ENCODE measurements around the gene ZNF516. TPM values are rescaled to one million over a fixed set of nuclear protein-coding genes. Genes with fewer than 3 reads are reported as not detected.

Gene ZNF516
- total and polyA plus RNA-seq, 2 of the 13 experiments (the other 11 are each of a cell fraction or from before 2014, with no cell fraction given) = 16.6 to 18.7 TPM

DNA sequence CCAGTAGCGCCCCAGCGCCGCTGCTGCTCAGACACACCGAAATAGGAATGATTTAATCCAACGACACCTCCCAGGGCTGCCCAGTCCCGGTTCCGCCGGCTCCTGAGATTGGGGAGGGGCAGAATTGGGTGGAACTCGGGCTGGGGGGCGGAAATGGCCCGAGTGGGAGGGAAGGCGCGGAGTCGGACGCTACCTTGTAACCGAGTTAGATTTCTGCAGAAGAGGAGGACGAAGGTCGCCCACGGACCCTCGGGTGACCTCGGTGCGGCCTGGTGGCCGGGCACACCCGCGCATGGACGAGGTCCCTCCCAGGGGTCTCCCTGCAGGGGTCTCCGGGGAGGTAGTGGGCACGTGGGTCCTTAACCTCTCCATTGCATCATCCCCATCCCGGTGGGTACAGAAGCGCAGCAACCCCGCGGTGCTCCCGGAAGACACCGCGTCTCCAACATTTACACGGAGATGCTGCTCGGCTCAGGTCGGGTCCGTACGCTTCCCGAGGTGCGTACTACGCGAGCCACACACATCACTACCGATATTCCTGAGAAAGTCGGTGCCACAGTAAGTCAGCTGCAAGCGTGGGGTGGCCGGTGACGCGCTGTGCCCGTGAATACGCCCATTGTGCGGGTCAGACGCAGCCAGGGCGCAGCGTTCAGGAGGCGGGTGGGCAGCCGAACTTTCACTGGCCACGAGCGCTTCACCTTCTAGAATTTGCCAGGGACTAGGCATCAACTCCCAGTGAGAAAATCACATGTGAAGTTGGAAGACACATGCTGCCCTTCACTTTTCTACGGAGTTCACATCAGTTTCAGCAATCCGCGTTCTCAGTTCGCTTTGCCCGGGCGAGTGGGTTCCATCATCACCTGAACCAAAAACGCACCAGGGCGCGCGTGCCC lies 3.0 kb downstream of the ZNF516 start:
- CTCF ChIA-PET (ENCODE audit: low intra/inter-chr PET ratio, low total read pairs) = no interaction called here
- H3K36me3 ChIP-seq (replicated peaks in 1 of 2; ENCODE audit: control insufficient read depth in 1 of 2, insufficient read depth in 2 of 2, low read length in 2 of 2) = no peaks in the 10 kb centered on the region
- peaks cover 65% of the 10 kb centered on the region for H3K79me2 ChIP-seq (ENCODE audit: insufficient read depth, low read length)
- intact Hi-C loops (cut with micrococcal nuclease; ENCODE audit: unreplicated experiment) = loop anchor here (2.0 to 10.0 kb wide), 3 partner anchors 15 to 87 kb away; no protein-coding TSS in a partner anchor
- POLR2A ChIA-PET = interaction anchor here (1.5 to 2.7 kb wide), 3 partner anchors 11 to 37 kb away, joined by 7 to 22 read pairs (median 10); no protein-coding TSS in a partner anchor
- peak overlapping the region; percentile 93 for H3K4me2 ChIP-seq (ENCODE audit: low read depth, low read length)
- BruUV-seq (replicated peaks) = no TSS peak
- H3K9me3 ChIP-seq (ENCODE audit: low read length) = no peaks in the 10 kb centered on the region
- H2AFZ ChIP-seq (ENCODE audit: low read length) = no peak overlapping the region
- peaks cover 38% of the 10 kb centered on the region for H4K20me1 ChIP-seq (ENCODE audit: insufficient read depth, low read length)
- H3K27ac ChIP-seq (ENCODE audit: extremely low read length, insufficient read depth, low read length) = peak overlapping the region; percentile 100
- peak overlapping the region; percentile 95 for H3K9ac ChIP-seq (ENCODE audit: insufficient read depth, low read depth, low read length)
- under 1% methylated on average over 33 of the region's 70 CpGs for WGBS (ENCODE audit: low lambda C conversion rate)
- DNase-seq (ENCODE audit: low spot score) (no peak), FAIRE-seq (no peak), ATAC-seq (peak; percentile 20)
- peak overlapping the region; percentile 84 to 96 (median 84) for H3K4me3 ChIP-seq (replicated peaks in 1 of 3; ENCODE audit: insufficient read depth in 1 of 3, low read depth in 2 of 3, low read length in 3 of 3)
- H3K27me3 ChIP-seq (ENCODE audit: control insufficient read depth in 1 of 2, insufficient read depth in 2 of 2, low read length in 2 of 2) = no peaks in the 10 kb centered on the region; a peak in 1 of 5 replicates
- peaks cover 40% of the 10 kb centered on the region for H3K4me1 ChIP-seq (ENCODE audit: insufficient read depth, low read length)
- in situ Hi-C loops (cut with HindIII; ENCODE audit: extremely low pct_ligation_motif_present, low pct_unique_long_range_greater_than_20kb) = no loop called here
- TF ChIP-seq, protein P1, sequence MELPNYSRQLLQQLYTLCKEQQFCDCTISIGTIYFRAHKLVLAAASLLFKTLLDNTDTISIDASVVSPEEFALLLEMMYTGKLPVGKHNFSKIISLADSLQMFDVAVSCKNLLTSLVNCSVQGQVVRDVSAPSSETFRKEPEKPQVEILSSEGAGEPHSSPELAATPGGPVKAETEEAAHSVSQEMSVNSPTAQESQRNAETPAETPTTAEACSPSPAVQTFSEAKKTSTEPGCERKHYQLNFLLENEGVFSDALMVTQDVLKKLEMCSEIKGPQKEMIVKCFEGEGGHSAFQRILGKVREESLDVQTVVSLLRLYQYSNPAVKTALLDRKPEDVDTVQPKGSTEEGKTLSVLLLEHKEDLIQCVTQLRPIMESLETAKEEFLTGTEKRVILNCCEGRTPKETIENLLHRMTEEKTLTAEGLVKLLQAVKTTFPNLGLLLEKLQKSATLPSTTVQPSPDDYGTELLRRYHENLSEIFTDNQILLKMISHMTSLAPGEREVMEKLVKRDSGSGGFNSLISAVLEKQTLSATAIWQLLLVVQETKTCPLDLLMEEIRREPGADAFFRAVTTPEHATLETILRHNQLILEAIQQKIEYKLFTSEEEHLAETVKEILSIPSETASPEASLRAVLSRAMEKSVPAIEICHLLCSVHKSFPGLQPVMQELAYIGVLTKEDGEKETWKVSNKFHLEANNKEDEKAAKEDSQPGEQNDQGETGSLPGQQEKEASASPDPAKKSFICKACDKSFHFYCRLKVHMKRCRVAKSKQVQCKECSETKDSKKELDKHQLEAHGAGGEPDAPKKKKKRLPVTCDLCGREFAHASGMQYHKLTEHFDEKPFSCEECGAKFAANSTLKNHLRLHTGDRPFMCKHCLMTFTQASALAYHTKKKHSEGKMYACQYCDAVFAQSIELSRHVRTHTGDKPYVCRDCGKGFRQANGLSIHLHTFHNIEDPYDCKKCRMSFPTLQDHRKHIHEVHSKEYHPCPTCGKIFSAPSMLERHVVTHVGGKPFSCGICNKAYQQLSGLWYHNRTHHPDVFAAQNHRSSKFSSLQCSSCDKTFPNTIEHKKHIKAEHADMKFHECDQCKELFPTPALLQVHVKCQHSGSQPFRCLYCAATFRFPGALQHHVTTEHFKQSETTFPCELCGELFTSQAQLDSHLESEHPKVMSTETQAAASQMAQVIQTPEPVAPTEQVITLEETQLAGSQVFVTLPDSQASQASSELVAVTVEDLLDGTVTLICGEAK (IDR thresholded peaks at IDR 0.05) = no peak
- TF ChIP-seq, protein P1 (CRISPR knock-in tag; IDR thresholded peaks at IDR 0.05) = no peak; the same call in 1 of the 2 replicates
- TF ChIP-seq ZNF33B (CRISPR knock-in tag; IDR thresholded peaks at IDR 0.05) (no peak), RFX3 (CRISPR knock-in tag; IDR thresholded peaks at IDR 0.05) (no peak), ZNF138 (CRISPR knock-in tag; IDR thresholded peaks at IDR 0.05; ENCODE audit: low read depth) (no peak), TP53 (CRISPR knock-in tag; conservative IDR thresholded peaks at IDR 0.05) (no peak), ZBTB21 (CRISPR knock-in tag; IDR thresholded peaks at IDR 0.05) (no peak), ZSCAN25 (CRISPR knock-in tag; IDR thresholded peaks at IDR 0.05) (no peak), HDAC1 (CRISPR knock-in tag; IDR thresholded peaks at IDR 0.05) (no peak; the same call in none of the 2 replicates)
- TF ChIP-seq, protein P2, sequence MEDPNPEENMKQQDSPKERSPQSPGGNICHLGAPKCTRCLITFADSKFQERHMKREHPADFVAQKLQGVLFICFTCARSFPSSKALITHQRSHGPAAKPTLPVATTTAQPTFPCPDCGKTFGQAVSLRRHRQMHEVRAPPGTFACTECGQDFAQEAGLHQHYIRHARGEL (CRISPR knock-in tag; IDR thresholded peaks at IDR 0.05) = no peak
- TF ChIP-seq, protein P3, sequence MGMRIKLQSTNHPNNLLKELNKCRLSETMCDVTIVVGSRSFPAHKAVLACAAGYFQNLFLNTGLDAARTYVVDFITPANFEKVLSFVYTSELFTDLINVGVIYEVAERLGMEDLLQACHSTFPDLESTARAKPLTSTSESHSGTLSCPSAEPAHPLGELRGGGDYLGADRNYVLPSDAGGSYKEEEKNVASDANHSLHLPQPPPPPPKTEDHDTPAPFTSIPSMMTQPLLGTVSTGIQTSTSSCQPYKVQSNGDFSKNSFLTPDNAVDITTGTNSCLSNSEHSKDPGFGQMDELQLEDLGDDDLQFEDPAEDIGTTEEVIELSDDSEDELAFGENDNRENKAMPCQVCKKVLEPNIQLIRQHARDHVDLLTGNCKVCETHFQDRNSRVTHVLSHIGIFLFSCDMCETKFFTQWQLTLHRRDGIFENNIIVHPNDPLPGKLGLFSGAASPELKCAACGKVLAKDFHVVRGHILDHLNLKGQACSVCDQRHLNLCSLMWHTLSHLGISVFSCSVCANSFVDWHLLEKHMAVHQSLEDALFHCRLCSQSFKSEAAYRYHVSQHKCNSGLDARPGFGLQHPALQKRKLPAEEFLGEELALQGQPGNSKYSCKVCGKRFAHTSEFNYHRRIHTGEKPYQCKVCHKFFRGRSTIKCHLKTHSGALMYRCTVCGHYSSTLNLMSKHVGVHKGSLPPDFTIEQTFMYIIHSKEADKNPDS (CRISPR knock-in tag; IDR thresholded peaks at IDR 0.05) = no peak
